Kidney (tissue), 14 donors: Measurements from ENCODE around the gene UBR3. TPM values are rescaled to one million over a fixed set of nuclear protein-coding genes. Genes with fewer than 3 reads are reported as not detected.
"Not testable (repeated sequence)": the region's sequence is repeated elsewhere in the genome, so short reads cannot be mapped to it uniquely, and the experiment has no call there.

Experiments used
- DNase-seq, 5 donors: peaks; one replicate each; pipeline ENCODE4 v3.0.0-alpha.2; 2013 to 2020
- FAIRE-seq: peaks from 2 replicates; lab custom pipeline; 2012; peaks lifted over from hg19 to GRCh38; lab: Jason Lieb, UNC
- H3K27ac ChIP-seq, 2 donors: one replicate each; pipeline ENCODE4 v1.7.0; 2013; ENCODE audit warnings: low read depth in 2 of 2, low read length in 2 of 2, inconsistent platforms in 1 of 2
- H3K27me3 ChIP-seq: one replicate; pipeline ENCODE4 v1.7.1; 2013; ENCODE audit warnings: low read length, inconsistent platforms; ENCODE audit not compliant: control insufficient read depth, insufficient read depth
- H3K36me3 ChIP-seq, 3 donors: one replicate each; pipeline versions ENCODE4 v1.7.0 to v1.7.1; 2013; ENCODE audit warnings: low read length in 3 of 3, control low read depth in 1 of 3, inconsistent platforms in 1 of 3; ENCODE audit not compliant: insufficient read depth in 3 of 3, control insufficient read depth in 2 of 3
- H3K4me1 ChIP-seq, 3 donors: one replicate each; pipeline versions ENCODE4 v1.7.0 to v1.7.1; 2013; ENCODE audit warnings: low read length in 3 of 3, inconsistent platforms in 1 of 3, low read depth in 1 of 3; ENCODE audit not compliant: control insufficient read depth in 2 of 3, insufficient read depth in 2 of 3
- H3K4me3 ChIP-seq, 3 donors: one replicate each; pipeline versions ENCODE4 v1.7.0 to v1.8.1; 2013; ENCODE audit warnings: low read length in 3 of 3, control low read depth in 1 of 3, inconsistent platforms in 1 of 3
- H3K9ac ChIP-seq, 3 donors: one replicate each; pipeline versions ENCODE4 v1.7.0 to v1.7.1; 2013; ENCODE audit warnings: low read length in 3 of 3, control low read depth in 1 of 3, inconsistent platforms in 1 of 3
- H3K9me3 ChIP-seq, 3 donors: one replicate each; pipeline versions ENCODE4 v1.7.0 to v1.7.1; 2013; ENCODE audit warnings: low read length in 3 of 3, control low read depth in 1 of 3, inconsistent platforms in 1 of 3; ENCODE audit not compliant: control insufficient read depth in 2 of 3, insufficient read depth in 1 of 3
- intact Hi-C: fragments of 100-400 bp; cut with DNase I; formaldehyde crosslinking; loops from one replicate; pipeline ENCODE4 v1.11.1; 2022
- polyA plus RNA-seq: library from polyadenylated mRNA; stranded (reverse); fragments of 350-450 nt; fragmentation: Illumina TruSeq; extraction: RNeasy Lipid Tissue Mini Kit (QIAGEN cat#74804); gene quantifications from one replicate; pipeline ENCODE4 v1.2.3, GENCODE V29; 2014; ENCODE audit warnings: low read depth, low replicate concordance; ENCODE audit not compliant: insufficient read depth
- total RNA-seq: library from RNA; stranded (reverse); fragmentation: NEBNext Ultra II Directional; extraction: Animal tissue kit (Norgen Biotek cat#: 25700); gene quantifications from one replicate; pipeline ENCODE4 v1.2.1, GENCODE V29; 2021
- TF ChIP-seq, protein P1 (sequence below): IDR thresholded peaks from 3 replicates; pipeline ENCODE4 v1.5.1; 2012; ENCODE audit warnings: mild to moderate bottlenecking, moderate library complexity, borderline replicate concordance; ENCODE audit not compliant: insufficient read depth; ENCODE audit errors: extremely low read depth
- donor health status: control.
- donor health status: control.
- donor health status: control.
- donor health status: control.
- donor health status: control.
- donor health status: DM: yes; HTN: yes; CAD: no.
- donor health status: Normal renal cell carcinoma (clear cell type).

The UBR3 gene
- total and polyA plus RNA-seq, 2 donors from 2014 or later = 10.2 to 41.0 TPM

DNA sequence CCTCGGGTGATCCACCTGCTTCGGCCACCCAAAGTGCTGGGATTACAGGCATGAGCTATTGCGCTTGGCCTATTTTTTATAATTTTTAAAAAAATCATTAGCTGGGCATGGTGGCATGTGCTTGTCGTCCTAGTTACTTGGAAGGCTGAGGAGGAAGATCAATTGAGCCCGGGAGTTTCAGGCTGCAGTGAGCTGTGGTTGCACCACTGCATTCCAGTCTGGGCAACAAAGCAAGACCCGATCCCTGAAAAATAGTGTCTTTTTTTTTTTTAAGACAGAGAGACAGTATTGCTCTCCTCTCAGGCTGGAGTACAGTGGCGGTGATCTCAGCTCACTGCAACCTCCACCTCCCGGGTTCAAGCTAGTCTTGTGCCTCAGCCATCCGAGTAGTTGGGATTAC is 23.8 kb upstream of the UBR3 start:
- Histone ChIP-seq H3K4me1 (no peaks in the 10 kb centered on the region), H3K36me3 (peaks cover 0 to 30% (median 5%) of the 10 kb centered on the region in 3 donors), H3K4me3 (no peak overlapping the region), H3K27ac (no peak overlapping the region), H3K27me3 (no peaks in the 10 kb centered on the region), H3K9me3 (no peaks in the 10 kb centered on the region), H3K9ac (no peak overlapping the region)
- intact Hi-C loops = no loop called here
- FAIRE-seq = no peak
- TF ChIP-seq, protein P1, sequence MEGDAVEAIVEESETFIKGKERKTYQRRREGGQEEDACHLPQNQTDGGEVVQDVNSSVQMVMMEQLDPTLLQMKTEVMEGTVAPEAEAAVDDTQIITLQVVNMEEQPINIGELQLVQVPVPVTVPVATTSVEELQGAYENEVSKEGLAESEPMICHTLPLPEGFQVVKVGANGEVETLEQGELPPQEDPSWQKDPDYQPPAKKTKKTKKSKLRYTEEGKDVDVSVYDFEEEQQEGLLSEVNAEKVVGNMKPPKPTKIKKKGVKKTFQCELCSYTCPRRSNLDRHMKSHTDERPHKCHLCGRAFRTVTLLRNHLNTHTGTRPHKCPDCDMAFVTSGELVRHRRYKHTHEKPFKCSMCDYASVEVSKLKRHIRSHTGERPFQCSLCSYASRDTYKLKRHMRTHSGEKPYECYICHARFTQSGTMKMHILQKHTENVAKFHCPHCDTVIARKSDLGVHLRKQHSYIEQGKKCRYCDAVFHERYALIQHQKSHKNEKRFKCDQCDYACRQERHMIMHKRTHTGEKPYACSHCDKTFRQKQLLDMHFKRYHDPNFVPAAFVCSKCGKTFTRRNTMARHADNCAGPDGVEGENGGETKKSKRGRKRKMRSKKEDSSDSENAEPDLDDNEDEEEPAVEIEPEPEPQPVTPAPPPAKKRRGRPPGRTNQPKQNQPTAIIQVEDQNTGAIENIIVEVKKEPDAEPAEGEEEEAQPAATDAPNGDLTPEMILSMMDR = no peak
- no peak for DNase-seq

DNA sequence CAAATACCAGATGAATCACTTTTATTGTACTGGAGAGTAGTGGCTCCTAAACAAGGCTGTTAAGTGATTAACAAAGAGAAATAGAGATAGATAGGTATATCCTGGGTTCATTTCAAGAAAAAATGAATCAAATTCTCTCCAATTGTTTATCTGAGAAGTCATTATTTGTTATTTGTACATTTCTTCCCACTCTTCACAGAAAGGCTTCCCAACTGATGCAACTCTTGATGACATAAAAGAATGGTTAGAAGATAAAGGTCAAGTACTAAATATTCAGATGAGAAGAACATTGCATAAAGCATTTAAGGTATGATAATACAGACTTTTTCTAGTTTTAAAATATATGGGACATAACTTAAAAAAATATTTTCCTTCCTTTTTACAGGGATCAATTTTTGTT is 20.7 kb upstream of the UBR3 start:
- H3K36me3 ChIP-seq = peaks cover 0 to 38% (median 13%) of the 10 kb centered on the region in 3 donors
- TF ChIP-seq, protein P1 = no peak
- FAIRE-seq = no peak

DNA sequence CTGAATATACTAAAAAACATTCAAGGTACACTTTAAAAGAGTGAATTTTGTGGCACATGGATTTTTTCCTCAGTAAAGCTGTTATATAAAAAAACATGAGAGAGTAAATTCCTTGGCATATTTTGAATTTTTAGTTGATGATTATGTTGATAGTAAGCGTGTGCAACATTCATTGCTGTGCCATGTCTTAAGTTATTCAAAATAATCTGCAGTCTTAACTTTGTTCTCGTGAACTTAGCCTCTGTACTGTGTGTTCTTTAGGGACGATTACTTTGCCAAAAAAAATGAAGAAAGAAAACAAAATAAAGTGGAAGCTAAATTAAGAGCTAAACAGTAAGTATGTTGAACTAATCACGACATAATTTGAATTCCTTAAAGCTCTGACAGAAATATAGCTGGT is 19.0 kb upstream of the UBR3 start:
- Histone ChIP-seq H3K9ac (no peak overlapping the region), H3K4me3 (no peak overlapping the region), H3K27ac (no peak overlapping the region), H3K9me3 (no peaks in the 10 kb centered on the region), H3K36me3 (peaks cover 0 to 38% (median 16%) of the 10 kb centered on the region in 3 donors), H3K4me1 (no peaks in the 10 kb centered on the region), H3K27me3 (no peaks in the 10 kb centered on the region)
- DNase-seq (no peak), FAIRE-seq (no peak)
- intact Hi-C loops = no loop called here
- TF ChIP-seq, protein P1 = no peak

More for the DNA sequence above, 20.7 kb upstream of the UBR3 start:
- Histone ChIP-seq H3K27me3 (no peaks in the 10 kb centered on the region), H3K4me1 (no peaks in the 10 kb centered on the region), H3K9ac (no peak overlapping the region), H3K27ac (no peak overlapping the region), H3K4me3 (no peak overlapping the region), H3K9me3 (no peaks in the 10 kb centered on the region)
- intact Hi-C loops = no loop called here
- DNase-seq = no peak

DNA sequence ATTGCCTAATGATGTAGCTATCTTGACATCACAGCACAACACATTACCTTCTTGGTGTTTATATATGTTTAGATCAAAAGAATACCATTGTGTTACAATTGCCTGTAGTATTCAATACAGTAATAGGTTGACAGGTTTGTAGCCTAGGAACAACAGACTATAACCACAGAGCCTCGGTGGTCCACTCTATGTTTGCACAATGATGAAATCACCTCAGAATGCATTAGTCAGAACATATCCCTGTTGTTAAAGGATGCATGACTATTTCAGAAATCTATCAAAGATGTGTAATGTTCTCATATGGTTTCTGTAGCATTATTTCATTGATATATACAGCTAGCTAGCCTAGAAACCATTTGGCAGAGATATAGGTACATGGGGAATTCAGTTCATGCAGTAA is 11.4 kb upstream of the UBR3 start:
- no peaks in the 10 kb centered on the region for H3K27me3 ChIP-seq
- no peak overlapping the region for H3K9ac ChIP-seq
- no peak overlapping the region for H3K27ac ChIP-seq
- TF ChIP-seq, protein P1 = no peak
- no peak overlapping the region for H3K4me3 ChIP-seq
- H3K9me3 ChIP-seq = no peaks in the 10 kb centered on the region
- H3K4me1 ChIP-seq = no peaks in the 10 kb centered on the region
- intact Hi-C loops = no loop called here
- FAIRE-seq (no peak), DNase-seq (no peak)
- peaks cover 7 to 17% (median 14%) of the 10 kb centered on the region in 3 donors for H3K36me3 ChIP-seq

DNA sequence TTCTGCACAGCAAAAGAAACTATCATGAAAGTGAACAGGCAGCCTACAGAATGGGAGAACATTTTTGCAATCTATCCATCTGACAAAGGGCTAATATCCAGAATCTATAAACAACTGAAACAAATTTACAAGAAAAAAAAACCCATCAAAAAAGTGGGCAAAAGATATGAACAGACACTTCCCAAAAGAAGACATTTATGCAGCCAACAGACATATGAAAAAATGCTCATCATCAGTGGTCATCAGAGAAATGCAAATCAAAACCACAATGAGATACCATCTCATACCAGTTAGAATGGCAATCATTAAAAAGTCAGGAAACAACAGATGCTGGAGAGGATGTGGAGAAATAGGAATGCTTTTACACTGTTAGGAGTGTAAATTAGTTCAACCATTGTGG is 10.3 kb upstream of the UBR3 start:
- H3K27me3 ChIP-seq, FAIRE-seq, H3K9ac ChIP-seq, intact Hi-C loops, H3K4me1 ChIP-seq, H3K27ac ChIP-seq, H3K9me3 ChIP-seq, DNase-seq, H3K4me3 ChIP-seq: not testable (repeated sequence)
- H3K36me3 ChIP-seq = peaks cover 7 to 12% (median 12%) of the 10 kb centered on the region in 3 donors

DNA sequence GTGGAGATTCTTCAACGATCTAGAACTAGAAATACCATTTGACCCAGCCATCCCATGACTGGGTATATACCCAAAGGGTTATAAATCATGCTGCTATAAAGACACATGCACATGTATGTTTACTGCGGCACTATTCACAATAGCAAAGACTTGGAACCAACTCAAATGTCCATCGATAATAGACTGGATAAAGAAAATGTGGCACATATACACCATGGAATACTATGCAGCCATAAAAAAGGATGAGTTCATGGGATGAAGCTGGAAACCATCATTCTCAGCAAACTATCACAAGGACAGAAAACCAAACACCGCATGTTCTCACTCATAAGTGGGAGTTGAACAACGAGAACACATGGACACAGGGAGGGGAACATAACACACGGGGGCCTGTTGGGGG is 9.9 kb upstream of the UBR3 start:
- H3K9me3 ChIP-seq, FAIRE-seq, H3K4me3 ChIP-seq, DNase-seq, H3K9ac ChIP-seq, H3K27ac ChIP-seq, intact Hi-C loops, H3K27me3 ChIP-seq, H3K4me1 ChIP-seq: not testable (repeated sequence)
- H3K36me3 ChIP-seq = peaks cover 7 to 12% (median 10%) of the 10 kb centered on the region in 3 donors
